Endometrial microvascular endothelial cells (primary cell): ENCODE data around the gene STRIP1. TPM values are rescaled to one million over a fixed set of nuclear protein-coding genes. Genes with fewer than 3 reads are reported as not detected.

Experiments
- total RNA-seq: library from RNA; depleted of rRNA; stranded (reverse); fragments of >200 nt; gene quantifications from one replicate; pipeline ENCODE4 v1.2.3, GENCODE V29; 2015; ENCODE audit errors: inconsistent ontology term

Gene STRIP1
- total RNA-seq, 1 donor from 2014 or later, result 53.1 TPM

Other genes starting within 250 kb of the STRIP1 start
- 8.9 TPM for gene CSF1, start 123.8 kb upstream of the STRIP1 start, total RNA-seq
- 38.9 TPM for gene AHCYL1, start 49.9 kb upstream of the STRIP1 start, total RNA-seq
- not detected for gene ALX3, start 36.0 kb downstream of the STRIP1 start, total RNA-seq
- gene UBL4B, start 77.8 kb downstream of the STRIP1 start, total RNA-seq, result not detected
- under 0.01 TPM for gene SLC6A17, start 115.9 kb downstream of the STRIP1 start, total RNA-seq
- gene KCNC4, start 175.7 kb downstream of the STRIP1 start, total RNA-seq, result 3.3 TPM